Iris pigment epithelial cell (primary cell): ENCODE results near the gene ZBTB16.

ENCODE experiments used
- DNase-seq: peaks from one replicate; pipeline ENCODE4 v3.0.0-alpha.2; 2011; ENCODE audit warnings: low read depth

The ZBTB16 gene

DNA sequence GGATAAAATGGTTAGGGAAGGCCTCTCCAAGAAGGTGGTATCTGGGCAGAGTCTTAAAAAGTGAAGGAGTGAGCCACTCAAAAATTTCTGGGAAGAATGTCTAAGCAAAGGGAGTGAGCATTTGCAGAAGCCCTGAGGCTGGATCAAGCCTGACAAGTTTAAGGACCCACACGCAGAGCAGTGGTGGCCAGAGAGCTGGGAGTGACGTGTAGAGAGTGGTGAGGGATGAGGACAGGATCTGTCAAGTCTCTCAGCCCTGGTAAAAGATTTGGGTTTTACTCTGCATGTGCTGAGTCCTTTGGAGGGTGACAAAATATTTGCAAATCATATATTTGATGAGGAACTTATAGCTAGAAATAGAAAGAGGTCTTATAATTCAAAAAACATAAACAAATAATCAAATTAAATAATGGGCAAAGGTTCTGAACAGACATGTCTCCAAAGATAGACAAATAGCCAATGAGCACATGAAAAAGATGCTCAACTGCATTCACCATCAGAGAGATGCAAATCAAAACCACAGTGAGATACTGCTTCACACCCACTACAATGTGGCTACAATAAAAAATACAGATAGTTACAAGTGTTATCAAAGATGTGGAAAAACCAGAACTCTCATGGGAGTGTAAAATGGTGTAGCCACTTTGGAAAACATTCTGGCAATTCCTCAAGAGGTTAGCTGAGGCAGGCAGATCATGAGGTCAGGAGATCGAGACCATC lies 129.5 kb downstream of the ZBTB16 start:
- DNase-seq = no peak

DNA sequence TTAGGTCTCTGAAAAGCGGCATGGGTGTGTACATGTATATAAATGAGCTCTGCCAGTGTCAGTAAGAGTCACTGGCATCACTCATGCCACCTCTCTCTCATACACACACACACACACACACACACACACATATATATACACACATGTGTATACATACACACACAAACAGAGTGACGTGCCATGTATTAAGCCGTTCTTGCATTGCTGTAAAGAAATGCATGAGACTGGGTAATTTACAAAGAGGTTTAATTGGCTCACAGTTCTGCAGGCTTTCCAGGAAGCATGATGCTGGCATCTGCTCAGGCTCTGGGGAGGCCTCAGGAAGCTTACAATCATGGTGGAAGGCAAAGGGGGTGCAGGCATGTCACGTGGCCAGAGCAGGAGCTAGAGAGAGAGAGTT lies 131.1 kb downstream of the ZBTB16 start:
- no peak for DNase-seq

DNA sequence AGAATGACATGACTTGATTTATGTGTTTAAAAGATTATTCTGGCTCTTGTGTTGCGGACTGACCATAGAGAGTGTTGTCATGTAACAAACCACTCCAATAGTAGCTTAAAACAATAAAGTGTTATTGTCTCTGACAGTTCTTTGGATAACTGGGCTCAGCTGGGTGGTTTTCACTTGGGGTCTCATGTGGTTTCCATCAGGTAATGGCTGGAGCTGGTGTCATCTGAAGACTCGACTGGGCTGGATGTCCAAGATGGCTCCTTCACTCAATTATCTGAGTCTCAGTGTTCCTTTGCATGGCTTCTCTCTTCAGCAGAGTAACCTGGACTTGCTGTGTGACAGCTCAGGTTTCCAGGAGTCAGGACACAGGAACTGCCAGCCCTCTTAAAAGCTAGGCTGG lies 132.4 kb downstream of the ZBTB16 start:
- DNase-seq = no peak

DNA sequence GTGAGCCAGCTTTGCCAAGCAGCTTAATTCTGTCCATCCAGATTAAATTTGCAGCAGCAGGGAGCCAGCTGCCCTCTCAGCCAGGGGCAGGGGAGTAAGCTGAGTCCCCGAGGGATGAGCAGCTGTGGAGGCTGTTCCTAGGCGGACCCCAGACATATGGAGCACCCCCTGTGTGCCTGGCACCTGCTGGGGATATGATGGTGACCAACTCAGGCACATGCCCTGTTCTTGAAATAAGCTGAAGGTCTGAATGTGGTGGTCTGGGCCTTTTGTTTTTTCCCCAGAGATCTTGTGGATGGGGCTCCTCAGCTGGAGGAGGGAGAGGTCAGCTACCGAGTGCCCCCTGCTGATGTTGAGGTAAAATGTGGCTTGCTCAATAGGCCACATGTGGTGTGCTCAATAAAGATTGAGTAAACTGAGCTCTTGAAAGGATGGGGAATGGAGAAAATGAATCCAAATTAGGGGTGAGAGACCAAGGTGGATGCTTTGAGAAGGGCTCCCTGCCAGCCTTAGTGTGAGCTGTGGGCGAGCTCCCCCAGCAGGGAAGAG lies 133.4 kb downstream of the ZBTB16 start:
- peak; percentile 48 for DNase-seq

DNA sequence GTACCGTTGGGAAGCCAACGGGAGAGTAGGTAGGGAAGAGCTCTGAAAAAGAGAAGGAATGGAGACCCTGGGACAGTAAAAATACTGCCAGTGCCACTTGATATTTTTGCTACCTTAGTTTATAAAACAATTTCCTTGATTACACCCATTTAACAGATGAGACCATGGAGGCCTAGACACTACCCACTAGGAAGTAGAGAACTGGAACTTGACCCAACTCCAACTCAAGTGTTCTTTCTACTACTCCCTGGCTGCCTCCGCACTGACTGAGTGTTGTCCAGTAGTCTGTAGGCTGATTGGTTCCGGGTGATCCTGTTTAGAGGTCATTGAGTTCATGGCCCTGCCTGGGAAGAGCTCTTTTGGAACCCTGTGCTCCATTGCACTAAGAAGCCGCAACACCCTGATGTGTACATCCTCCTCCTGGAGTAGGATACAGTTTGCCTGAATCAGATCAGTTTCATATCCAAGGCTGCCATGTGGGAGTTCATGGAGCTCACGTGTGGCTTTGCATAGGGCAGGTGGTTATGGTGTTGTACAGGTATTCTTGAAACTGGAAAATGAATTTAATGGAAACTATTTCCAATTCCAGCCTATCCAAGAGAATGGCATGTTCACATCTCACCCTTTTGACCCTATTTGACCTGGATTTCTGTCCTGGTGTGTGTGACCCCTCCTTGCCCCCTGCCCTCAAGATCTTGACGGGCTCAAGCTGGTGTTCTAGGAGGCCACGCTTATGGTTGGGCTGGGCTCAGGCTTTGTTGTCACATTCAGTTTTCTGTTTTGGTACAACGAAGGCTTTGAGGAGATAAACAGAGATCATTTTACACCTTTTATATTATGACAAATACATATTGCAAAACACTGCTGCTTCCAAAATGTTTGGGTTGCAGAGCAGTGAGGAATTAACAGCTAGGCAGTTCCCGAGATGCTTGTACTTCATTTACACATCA lies 134.5 kb downstream of the ZBTB16 start:
- peak; percentile 75 for DNase-seq

DNA sequence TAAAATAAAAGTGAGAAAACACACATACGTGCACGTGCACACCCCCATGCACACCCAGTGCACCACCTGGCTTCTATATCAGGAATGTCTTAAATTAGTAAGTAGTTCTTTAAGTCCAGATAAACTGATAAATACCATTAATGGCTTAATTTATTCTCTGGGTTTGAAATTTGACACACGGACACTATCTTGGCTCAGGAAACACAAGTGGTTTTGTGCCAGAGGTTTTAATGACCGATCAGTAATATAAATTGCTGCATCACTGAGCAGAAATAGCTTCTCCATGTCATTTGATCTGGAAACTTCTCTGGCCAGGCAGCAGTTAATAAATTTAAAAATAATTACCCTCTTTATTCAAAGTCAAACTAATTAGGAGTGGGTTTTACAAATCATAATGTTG lies 135.2 kb downstream of the ZBTB16 start:
- no peak for DNase-seq

DNA sequence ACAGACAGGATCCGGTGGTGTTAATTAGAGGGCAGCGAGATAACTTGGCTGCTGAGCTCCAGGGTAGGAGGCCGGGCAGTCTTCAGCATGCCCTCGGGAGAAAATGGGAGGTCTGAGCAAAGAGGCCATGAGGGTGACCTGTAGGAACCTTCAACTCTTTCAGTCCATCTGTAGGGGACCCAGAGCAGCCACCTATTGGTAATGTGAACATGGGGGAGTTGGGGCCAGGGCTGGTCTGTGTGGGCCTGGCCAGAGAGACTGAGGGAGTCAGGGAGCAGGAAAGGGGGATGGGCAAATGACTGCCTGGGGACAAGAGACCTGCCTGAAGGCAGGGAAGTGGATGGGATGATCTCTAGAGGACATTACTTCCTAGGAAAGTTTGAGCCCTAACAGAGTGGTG lies 135.6 kb downstream of the ZBTB16 start:
- DNase-seq = no peak

DNA sequence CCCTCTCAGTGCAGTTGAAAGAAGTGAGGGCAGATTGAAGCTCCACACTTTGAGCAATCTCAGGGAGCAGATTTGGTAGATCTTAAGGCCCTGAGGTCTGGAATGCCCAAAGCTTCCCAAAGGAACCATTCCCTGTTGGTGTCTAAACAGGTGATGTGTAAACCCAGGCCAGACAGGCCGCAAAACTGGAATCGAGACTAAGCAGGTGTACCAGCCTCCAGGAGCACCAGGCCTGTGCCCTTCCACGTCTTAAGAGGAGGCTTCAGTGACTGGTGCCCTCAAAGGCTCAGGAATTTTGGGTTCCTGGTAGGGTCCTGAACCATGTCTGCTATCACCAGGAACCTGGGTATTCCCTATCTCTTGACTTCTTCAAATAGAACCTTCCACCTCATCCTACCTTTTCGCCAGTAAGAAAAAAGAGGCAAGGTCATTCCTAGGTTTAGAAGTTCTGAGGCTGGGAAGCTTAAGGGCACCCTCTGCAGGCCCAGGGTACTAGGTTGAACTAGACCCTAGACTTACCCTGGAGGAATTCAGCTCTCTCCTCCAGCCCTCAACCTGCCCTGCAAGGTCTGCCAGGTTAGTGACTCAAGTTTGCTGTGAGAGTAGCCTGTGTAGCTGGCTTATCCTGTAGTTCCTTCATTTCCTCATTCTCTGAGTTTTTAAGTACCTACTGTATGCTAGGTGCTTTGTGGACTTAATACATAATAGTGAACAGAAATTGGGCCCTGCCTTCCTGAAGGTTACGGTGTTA lies 136.6 kb downstream of the ZBTB16 start:
- peak; percentile 46 for DNase-seq

DNA sequence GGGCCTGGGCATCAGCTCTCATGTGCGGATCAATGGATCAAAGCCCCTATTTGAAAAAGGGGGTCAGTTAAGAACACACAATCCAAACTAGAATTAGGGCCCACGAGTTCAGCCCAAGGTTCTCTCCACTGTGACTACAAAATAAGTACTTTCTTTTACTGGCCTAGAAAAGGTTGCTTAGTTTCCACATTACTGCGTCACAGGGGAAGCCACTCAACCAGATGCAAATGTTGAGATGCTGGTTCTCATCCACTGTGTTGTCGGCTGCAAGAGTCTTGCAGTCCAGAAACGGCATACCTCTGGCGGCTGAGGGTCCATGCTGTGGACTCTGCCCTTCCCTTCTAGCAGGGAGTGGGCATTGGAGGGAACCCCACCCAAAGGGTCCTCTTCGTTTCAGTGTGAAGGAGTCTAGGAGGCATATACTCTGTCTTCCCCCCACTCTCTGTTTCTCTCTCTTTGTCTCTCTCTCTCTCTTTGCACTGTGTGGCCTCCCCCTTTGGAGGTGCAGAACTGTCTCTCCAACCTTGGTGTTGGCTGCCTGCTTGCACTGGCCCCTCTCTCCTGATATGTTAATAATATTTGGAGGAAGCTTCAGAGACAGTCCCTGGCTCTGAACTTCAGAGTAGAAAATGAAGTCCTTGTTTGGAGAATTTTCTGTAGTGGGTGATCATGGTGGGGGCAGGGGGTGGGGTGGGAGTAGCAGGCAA lies 137.6 kb downstream of the ZBTB16 start:
- peak; percentile 34 for DNase-seq

DNA sequence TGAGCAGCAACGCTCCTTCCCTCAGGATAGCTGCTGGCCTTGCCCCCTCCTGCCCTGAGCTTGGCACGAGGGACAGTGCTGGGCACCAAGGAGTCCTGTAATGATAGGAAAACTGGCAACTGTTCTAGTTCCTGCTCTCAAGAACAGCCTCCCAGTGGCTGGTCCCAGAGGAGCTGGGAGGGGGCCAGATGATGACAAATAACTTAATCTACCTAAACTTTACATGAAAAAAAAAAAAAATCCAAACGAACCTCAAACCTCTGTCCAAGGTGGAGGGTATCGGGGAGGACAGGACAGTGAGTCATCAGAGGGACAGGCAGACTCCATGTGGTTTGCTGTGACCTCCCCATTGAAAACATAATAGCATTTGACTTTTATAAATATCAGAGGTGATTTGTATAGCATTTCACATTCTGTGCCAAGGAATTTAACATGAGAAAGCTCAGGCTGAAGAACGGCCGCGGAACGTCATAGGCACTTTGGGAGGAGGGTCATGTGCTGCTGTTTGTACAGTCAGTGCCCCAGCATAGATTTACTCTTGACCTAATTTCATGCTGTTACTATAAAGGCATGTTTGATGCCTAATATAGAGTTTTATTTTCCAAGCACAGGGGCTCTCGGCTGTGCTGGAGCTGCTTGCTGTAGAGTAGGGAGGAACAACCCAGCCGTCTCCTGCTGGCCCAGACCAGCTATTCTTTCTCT lies 138.4 kb downstream of the ZBTB16 start:
- peak; percentile 99 for DNase-seq

DNA sequence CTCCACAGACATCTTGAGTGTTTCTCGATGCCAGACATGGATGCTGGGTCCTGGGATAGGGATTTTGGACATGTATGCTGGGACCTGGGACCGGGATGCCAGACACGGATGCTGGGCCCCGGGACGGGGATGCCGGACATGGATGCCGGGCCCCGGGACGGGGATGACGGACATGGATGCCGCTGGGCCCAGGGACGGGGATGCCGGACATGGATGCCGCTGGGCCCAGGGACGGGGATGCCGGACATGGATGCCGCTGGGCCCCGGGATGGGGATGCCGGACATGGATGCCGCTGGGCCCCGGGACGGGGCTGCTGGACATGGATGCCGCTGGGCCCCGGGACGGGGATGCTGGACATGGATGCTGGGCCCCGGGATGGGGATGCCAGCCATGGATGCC lies 139.5 kb downstream of the ZBTB16 start:
- no peak for DNase-seq

DNA sequence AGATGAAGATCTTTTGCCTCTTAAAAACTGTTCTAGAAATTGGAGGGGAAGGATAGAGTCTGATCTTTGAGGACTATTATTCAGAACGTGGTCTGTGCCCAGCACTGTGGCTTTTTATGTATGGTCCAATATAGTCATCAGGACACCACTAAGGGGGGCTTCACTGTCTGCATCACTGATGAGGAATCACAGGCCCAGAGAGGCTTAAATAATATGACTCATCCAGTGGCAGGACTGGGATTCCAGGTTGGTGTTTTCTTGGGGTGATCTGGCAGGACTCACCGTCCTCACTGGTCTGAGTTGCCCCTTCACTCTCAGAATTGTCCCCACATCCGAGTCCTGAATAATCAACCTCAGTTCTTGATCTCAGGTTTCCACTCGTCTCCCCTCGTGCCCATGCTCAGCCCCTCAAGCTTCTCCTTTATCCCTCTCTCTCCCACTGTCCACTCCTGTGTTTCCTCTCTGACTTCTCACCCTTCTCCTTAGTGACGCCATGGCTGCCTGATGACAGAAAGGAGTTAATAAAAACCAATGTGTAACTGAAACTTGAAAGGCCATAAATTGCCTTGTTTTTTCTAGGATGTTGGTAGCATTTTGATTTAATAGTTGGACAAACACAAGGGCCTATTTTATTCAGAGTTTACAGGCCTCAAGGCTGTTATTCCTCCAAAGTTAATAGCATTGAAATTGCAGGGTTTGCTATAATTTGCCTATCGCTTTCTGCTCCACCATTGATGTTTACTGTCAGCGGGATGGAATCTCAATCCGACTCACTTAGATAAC lies 141.0 kb downstream of the ZBTB16 start:
- DNase-seq = peak; percentile 54

DNA sequence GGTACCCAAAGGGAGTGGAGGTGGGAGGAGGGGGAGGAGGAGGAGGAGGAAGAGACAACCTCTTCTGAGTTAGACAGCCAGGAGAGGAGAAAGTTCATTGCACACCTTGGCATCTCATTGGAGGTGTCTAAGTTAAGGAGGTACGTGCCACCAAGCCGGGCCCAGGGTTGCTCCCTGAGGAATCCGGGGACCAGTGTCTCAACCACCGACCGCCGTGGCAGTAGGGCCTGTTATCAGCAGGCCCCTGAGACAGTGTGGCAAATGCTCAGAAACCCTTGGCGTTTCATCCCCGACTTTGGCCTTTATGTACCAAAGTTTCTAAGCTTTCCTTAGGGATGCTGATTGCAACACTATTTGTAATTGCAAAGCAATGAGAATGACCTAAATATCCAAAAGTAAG lies 141.7 kb downstream of the ZBTB16 start:
- DNase-seq = no peak

DNA sequence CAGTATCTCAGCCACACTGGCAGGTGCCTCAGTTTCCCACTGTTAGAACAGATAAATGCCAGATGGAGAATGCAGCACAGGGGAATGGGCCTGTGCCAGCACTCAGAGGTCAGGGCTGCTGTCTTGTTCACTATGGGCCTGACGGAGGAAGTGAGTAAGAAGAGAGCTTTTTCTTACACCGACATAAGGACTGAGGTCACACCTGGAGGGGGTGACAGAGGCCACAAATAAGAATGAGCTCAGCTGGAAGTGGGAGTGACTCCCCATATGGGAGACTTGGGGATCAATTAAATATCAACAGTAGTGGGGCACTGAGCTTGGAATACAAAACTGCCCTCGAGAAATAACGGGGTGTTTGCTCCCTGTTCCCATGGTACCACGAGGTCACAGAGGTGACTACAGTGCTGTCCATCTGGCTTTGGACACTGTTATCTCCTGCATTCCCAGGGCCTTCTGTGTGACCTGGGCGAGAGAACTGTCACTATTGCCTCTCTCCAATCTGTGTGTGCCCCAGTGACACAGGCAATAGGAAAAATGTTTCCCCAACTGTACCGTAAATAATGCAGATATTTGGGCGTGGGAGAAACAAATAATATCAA lies 142.6 kb downstream of the ZBTB16 start:
- peak; percentile 45 for DNase-seq

DNA sequence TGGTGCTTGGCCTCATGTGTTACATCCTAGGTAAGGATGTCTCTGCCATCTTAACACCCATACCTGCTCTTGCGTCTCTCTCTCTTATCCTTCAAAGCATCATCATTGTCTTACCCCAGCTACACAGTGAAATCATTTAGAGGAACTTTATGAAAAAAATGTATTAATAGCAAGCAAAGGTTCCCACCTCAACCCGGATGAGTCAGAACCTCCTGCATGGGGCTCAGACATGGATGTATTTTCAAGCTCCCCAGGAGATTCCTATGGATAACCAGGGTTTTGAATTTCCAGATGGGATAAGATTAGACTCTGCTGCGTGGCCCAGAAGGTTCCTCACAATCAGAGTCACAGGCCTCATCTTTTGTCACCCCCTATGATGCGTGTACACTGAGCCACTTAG lies 147.6 kb downstream of the ZBTB16 start:
- DNase-seq = peak; percentile 23

DNA sequence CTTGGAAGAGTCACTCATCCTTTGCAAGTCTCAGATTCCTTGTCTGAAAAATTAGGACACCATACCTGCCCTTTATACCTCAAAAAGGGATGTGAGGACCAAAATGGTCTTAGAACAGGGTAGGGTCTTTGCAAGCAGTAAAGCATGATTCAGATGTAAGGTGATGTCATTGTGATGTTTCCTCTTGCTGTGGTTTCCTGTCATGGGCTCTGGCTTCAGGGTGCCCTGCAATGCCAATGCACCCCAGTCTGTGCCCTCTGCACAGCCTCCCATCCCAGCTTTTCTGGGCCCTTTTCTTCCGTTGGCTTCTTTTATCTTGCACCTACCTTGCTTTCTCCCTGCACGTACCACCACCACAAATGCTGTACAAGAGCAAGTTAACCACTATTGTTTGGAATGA lies 148.9 kb downstream of the ZBTB16 start:
- peak; percentile 24 for DNase-seq

DNA sequence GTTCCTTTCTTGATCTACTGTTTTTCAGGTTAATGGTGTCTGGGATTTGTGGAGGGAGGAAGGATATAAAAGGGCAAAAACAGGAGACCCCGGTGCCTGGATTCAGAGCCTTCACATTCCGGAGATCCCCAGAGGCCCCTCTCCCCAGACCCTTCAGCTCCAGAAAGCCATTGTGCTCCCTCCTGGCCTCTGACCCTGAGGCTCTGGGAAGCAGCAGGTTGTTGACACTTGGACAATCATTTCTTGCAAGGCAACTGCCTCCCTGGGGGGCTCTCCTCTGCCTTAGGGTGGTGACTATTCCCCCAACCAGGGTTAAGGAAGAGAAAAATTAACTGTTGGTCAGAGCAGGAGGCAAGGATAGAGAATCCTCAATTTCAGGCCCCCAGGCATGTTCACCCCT lies 149.8 kb downstream of the ZBTB16 start:
- no peak for DNase-seq

DNA sequence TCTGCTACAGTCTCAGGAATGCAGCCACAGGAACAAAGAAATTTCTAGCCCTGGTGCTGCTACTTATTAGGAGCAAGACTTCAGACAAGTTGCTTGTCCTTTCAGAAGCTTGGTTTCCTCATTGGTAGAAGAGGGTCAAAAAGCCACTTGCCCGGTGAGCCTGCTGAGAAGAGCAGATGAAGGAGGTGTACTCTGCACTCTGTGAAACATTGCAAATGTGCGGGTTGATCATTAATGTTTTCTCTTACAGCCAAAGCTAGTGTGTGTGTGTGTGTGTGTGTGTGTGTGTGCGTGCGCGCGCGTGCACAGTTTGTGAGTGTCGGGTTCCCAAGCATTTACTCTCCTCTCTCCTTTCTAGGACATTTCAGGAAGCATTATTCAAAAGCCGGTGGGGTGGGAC lies 150.4 kb downstream of the ZBTB16 start:
- no peak for DNase-seq

DNA sequence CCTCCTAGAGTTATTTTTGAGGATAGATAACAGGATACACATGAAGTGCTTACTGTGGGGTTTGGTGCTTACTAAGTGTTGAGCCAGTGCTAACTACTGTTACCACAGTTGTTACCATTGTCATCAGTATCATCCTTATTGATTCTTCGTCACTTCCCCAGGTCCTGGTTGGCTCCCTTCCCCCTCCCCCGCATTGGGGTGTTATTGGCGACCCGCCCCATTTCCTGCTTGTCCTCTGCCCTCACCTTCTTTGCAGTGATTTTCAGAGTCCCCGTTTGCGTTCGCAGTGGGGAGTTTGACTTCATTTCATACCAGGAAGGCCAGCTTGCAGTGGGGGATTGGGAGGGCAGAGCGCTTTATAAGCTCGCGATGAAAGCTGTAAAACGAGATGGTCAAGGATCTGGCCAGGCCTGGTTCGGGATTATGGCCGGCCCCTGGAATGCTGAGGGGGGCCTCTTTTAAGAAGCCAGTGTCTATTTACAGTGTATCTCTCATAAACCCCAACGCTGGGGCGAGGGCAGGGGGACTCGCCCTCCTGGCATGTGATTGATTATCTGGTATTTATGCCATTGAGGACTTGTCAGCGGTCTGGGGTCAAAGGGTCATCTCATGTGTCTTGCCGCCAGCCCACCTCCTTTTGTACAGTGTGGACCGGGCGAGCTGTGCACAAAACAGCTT lies 152.1 kb downstream of the ZBTB16 start:
- DNase-seq = no peak
